ENCODE data around the gene RABL3.
"Not testable (repeated sequence)": the region's sequence is repeated elsewhere in the genome, so short reads cannot be mapped to it uniquely, and the experiment has no call there.

RABL3 gene

DNA sequence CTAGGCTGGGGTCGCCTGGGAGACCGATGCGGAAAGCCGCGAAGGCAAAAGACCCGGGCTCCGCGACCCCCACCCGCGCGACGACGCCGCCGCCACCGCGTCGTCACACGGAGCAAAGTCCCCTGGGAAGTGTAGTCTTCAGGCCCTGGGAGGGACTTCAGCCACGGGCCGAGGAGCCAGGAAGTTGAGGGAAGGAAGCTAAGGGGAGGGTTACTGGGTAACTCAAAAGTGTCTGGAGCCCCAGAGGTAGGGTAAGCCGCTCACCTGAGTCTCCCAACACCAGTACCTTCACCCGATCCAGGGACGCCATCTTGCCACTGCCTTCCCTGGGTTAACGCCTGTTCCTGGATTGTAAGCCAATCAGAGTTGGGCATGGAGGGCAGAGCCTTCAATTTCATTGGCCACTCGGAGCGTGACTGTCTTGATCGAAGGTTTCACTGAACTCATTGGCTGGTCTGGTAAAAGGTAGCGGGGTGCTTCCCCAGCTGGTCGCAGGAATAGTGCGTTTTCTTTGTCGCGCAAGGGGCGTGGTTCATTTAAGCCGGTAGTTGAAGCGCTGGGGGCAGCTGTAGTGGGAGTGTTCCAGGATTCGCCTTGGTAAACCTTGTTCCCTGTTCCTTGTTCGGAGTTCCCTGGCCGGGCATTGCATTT is at the start of gene RABL3, which contains the start of gene GTF2E1:
Gene RABL3 (minus strand): TSS at position 319 of the 651 bp plus-strand sequence. CDS start 9 bp downstream, at position 310.
Gene GTF2E1 (plus strand): TSS at position 547 of the 651 bp plus-strand sequence. CDS start 7,809 bp downstream, outside the sequence.
- peak; percentile 84 to 95 (median 92) for DNase-seq (ENCODE audit: low read depth in 3 of 3)

DNA sequence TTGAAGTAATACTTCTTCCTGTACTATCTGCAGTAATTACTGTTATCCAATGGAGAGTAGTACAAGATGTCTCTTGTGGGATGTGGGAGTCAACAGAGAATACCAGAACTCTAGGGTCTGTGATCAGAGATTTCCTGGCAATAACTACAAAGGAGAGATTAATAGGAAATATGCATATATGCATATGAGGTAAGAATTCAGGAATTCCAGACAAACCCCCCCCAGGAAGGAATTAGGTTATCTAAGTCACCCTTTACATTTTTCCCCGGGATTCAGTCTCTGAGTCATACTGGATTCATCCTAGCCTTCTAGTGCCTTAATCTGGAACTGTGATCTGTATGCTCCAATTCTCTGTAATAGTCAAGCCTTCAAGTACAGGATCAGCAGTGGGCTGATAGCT is 49.6 kb upstream of the RABL3 start:
- no peak for DNase-seq (ENCODE audit: low read depth in 3 of 3)

DNA sequence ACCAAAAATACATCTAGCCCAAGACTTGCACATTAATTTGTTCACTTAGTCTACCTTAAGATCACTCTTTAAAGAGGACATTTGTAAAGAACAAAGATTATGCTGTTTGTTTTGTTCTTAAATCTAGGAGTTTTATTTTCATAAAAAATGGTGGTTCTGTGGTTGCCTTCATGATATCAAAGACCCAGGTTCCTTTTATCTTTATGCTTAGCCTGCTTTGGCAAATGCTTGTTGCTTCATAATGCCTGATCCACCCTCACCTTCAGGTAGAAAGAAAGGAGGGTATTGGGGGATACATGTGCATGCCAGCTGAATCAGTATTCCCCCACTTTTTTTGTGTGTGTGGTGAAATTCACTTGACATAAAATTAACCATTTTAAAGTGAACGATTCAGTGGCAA is 48.7 kb upstream of the RABL3 start:
- DNase-seq (ENCODE audit: low read depth in 3 of 3) = no peak

DNA sequence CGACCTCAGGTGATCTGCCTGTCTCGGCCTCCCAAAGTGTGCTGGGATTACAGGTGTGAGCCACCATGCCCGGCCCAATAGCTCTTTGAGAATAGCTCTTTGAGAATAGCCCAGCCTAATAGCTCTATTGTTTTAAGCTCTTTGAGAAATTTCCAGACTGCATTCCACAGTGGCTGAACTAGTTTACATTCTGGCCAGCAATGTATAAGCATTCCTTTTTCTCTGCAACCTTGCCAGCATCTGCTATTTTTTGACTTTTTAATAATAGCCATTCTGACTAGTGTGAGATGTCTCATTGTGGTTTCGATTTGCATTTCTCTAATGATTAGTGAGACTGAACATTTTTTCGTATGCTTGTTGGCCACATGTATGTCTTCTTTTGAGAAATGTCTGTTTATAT is 43.5 kb upstream of the RABL3 start:
- DNase-seq (ENCODE audit: low read depth in 3 of 3) = not testable (repeated sequence)

DNA sequence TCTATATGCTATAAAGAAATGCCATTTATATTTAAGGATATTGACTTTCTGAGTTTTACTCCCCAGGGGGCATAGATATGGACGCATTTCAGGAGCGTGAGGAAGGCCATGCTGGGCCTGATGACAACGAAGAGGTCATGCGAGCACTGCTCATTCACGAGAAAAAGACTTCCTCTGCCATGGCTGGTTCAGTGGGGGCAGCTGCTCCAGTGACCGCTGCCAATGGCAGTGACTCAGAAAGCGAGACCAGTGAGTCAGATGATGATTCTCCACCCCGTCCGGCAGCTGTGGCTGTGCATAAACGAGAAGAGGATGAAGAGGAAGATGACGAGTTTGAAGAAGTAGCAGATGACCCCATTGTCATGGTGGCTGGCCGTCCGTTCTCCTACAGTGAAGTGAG is 38.7 kb upstream of the RABL3 start:
- DNase-seq (ENCODE audit: low read depth in 3 of 3) = no peak

- no peak for DNase-seq (ENCODE audit: low read depth in 3 of 3)
These were observed 36.5 kb upstream of the RABL3 start for GRCh38 chr3:120778776-120779175.

- no peak for DNase-seq (ENCODE audit: low read depth in 3 of 3)
These were observed 33.1 kb upstream of the RABL3 start for GRCh38 chr3:120775411-120775810.

DNA sequence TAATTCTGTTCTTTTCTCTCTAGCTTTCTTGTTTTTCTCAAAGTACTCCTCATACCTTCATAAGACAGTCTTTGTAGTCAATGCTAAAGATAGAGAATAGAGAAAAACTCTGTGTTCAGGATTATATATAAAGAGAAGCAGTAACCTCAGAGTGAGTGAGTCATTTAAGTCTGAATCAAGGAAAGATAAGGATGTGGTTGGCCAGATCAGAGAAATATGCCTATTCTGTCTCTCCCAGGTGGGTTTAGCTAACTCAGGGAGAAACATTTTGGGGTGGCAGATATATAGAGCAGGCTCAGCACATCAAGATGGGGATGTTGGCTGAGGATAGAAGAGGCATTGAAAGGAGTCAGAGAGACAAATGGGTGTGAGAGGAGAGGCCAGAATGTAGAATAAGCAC is 31.6 kb upstream of the RABL3 start:
- DNase-seq (ENCODE audit: low read depth in 3 of 3) = no peak

GRCh38 chr3:120772081-120772480 is 29.8 kb upstream of the RABL3 start:
- no peak for DNase-seq (ENCODE audit: low read depth in 3 of 3)

GRCh38 chr3:120770891-120771290 is 28.6 kb upstream of the RABL3 start:
- no peak for DNase-seq (ENCODE audit: low read depth in 3 of 3)

- DNase-seq (ENCODE audit: low read depth in 3 of 3) = no peak
These were observed 27.1 kb upstream of the RABL3 start for GRCh38 chr3:120769436-120769835.

DNA sequence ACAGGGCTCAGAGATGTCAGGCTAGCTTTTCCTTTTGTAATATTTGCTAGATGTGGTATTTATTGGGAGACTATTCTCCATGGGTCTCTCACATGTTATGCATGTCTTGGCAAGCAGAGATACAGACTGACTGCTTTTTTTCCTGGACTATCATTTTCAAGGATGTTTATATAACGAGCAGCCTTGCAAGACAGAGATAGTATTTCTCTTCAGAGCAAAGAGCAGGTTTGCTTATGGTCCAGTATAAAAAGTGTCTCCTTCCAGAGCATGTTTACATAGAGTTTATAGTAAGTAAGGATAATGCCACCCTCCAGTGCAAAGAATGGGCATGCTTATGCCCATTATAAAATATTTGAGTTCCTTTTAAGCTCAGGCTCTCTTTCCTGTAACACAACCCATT is 24.8 kb upstream of the RABL3 start:
- no peak for DNase-seq (ENCODE audit: low read depth in 3 of 3)

- DNase-seq (ENCODE audit: low read depth in 3 of 3) = no peak
These were observed 24.3 kb upstream of the RABL3 start for GRCh38 chr3:120766576-120766975.

GRCh38 chr3:120765830-120766493 is 23.6 kb upstream of the RABL3 start:
- DNase-seq (ENCODE audit: low read depth in 3 of 3) = no peak

DNA sequence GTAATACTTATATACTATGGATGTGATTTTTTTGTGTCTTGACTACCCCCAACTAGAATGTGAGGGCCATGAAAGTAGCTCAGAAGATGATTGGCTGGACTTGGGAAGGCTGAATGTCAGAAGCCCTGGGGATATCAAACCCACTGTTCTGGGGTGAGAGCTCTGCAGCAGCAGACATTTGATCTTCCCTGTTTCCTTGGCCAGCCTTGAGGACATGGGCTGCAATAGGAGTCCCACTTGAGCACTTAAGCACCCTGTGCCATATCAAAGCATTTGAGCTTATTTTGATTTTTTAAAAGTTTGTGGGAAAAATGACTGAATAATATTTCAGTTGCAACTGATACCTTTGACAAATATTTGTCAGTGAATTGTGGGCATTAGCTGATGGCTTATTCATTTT is 21.9 kb upstream of the RABL3 start:
- no peak for DNase-seq (ENCODE audit: low read depth in 3 of 3)

GRCh38 chr3:120763601-120764000 is 21.3 kb upstream of the RABL3 start:
- DNase-seq (ENCODE audit: low read depth in 3 of 3) = no peak

DNA sequence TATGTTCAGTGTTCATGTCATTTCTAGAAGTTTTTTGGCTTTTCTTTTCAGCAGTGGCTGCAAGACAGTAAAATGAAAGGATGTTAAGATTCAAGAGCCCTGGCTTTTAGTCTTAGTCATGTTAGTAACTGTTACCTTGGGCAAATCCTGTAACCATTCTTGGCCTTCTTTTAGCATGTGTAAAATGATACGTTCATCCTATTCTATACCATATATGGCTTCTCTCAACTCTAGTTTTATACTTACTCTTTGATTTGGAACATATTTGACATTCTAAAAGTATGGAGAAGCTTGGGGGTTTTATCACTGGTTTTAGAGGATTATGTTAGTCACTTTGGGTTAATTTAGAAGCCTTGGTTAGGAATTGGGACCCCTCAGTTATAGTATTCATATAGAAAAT is 20.3 kb upstream of the RABL3 start:
- DNase-seq (ENCODE audit: low read depth in 3 of 3) = no peak

- not testable (repeated sequence) for DNase-seq (ENCODE audit: low read depth in 3 of 3)
These were observed 16.2 kb upstream of the RABL3 start for GRCh38 chr3:120758551-120758950.

DNA sequence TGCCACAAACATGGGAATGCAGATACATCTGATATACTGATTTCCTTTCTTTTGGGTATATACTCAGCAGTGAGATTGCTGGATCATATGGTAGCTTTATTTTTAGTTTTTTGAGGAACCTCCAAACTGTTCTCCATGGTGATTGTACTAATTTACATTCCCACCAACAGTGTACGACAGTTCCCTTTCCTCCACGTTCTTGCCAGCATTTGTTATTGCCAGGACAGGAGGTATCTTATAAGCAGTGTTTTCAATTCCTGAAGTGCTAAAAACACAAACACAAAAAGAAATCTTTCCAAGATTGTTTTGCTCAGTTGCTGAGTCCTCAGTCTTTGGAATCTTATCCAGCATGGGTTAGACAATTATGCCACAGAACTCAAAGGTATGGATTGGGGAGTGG is 13.7 kb upstream of the RABL3 start:
- no peak for DNase-seq (ENCODE audit: low read depth in 3 of 3)

DNA sequence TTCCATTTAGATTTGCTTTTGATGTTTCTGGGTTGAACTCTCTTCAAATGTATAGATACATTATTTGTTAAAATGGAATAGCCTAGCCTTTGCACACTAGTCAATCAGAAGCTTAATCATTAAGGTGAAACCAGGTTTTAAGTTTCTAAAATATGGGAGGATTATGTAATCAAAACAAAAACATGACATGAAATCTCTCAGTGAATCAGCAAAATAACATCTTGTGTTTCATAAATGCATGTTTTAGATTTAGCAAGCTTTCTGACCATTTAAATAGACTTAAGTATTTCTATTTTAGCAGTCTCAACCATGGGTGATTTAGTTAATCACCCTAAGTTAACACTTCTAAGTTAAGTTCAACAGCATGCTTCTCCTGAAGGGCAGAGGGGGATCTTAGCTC is 11.5 kb upstream of the RABL3 start:
- no peak for DNase-seq (ENCODE audit: low read depth in 3 of 3)

DNA sequence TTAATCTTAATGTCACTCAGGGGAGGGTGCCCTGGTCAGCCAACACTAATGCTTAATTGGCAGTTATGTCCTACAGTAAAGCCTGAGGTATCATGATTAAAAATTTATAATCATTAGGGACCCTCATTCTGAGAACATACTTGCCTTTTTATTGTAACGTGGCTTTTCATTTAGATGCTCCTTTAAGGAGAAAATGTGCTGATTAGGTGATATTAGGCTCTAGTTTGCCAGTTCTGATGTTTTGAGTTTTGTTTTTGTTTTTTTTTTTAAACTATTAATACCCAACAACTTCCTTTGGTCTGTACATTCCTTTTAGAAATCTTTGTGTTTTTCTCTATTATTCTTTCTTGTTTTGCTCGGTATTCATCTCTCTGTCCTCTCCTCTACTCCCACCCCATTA is 10.5 kb upstream of the RABL3 start:
- DNase-seq (ENCODE audit: low read depth in 3 of 3) = no peak

DNA sequence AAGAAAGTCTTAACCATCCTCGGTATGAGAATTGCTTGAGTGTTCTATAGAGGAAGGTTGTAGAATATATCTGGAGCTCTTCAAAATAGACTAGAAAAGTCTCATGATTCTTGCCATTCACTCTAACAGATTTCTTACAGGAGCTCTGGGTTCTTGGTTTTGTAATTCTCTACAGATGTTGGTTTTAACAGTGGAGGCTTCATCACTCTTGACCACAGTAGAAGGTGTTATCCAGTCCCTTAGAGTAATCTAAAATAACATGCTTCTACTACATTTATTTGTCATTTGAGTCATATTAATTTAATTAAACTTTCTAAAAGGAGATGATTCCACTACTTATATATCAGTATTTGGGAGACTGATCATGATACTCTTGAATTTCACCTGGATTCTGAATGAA is 9.9 kb upstream of the RABL3 start:
- no peak for DNase-seq (ENCODE audit: low read depth in 3 of 3)

GRCh38 chr3:120749843-120750242 is 7.5 kb upstream of the RABL3 start:
- no peak for DNase-seq (ENCODE audit: low read depth in 3 of 3)

DNA sequence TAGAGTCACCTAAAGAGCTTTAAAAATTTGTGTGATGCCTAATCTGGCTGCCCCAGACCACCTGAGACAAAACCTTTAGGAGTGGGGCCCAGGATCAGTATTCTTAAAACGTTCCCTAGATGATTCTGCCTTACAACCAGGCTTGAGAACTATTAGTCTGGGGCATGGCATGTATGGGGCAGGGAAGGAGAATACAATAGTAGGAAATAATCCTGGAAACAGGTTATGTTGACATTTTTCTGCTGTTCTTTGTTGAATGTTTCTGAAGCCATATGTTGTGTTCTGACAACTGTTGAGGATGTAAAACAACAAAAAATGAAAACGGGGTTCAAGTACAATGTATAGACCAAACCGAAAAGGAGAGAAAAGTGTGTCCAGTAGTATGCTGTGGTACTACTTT is 3.1 kb upstream of the RABL3 start:
- DNase-seq (ENCODE audit: low read depth in 3 of 3) = no peak

All from stimulated activated CD4-positive, alpha-beta T cell treated with anti-CD3 and anti-CD28 coated beads, TNF-alpha, amount 100 ng/mL, for 4 hours (primary cell).